Measurements from ENCODE around the gene CYP4B1.

DNA sequence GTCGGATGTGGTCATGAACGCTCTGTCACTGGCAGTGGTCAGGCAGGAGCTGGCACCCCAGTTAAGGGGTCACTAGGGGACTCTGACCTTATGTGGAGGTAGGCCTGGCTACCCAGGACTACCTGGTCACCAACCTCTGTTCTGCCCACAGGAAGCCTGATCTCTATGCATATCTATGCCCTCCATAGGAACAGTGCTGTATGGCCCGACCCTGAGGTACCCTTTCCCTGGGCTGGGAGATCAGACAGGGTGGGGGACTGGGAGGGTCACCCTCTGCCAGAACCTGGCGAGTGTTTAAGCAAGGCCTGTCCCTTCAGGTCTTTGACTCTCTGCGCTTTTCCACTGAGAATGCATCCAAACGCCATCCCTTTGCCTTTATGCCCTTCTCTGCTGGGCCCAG is 19.0 kb downstream of the CYP4B1 start:
- TF ChIP-seq CTCF (IDR thresholded peaks at IDR 0.05), result no peak
- TF ChIP-seq POLR2A (IDR thresholded peaks at IDR 0.05), result no peak

Data from Peyer's patch (tissue), 4 donors.